ENCODE measurements around the gene RERE. TPM values are rescaled to one million over a fixed set of nuclear protein-coding genes. Genes with fewer than 3 reads are reported as not detected.
A peak's percentile ranks its signal among the peaks of the same experiment; 100 is the strongest.

RERE gene
- total RNA-seq, 1 donor from 2014 or later, result 252 TPM

DNA sequence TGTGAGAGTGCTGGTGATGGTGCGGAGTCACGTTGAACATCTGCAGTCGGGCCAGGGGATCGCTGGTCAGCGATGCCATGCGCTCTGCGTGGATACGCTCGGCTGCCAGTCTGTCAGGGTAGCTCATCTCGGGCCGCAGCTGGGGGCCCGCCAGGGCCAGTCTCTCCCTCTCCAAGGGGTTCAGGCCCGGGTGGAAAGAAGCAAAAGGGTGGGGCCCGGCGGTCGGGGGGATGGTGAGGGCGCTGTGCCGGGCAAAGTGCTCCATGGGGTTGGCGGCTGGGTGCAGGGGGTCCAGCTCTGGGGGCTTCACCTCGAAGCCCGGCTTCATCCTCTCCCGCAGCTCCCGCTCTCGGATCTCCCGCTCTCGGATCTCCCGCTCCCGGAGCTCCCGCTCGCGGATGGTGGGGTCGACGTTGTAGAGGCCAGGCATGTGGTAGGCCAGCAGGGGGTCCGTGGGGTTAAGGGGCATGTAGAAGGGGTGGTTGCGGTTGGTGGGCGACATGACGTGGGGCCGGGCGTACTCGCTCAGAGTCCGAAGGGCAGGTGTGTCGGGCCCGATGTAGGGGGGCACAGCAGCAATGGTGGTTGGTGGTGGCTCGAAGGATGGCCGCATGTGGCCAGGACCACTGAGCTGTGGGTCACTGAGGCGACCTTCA is 459.1 kb downstream of the RERE start:
- Mint-ChIP-seq H3K4me3 (ENCODE audit: unreplicated experiment) (no peak overlapping the region), H3K36me3 (ENCODE audit: unreplicated experiment) (peaks cover 5% of the 10 kb centered on the region), H3K27ac (ENCODE audit: unreplicated experiment) (peak overlapping the region; percentile 43), H3K27me3 (ENCODE audit: unreplicated experiment) (peaks cover 35% of the 10 kb centered on the region), H3K4me1 (ENCODE audit: low read depth, unreplicated experiment) (peaks cover 21% of the 10 kb centered on the region), H3K9me3 (ENCODE audit: unreplicated experiment) (peaks cover 32% of the 10 kb centered on the region)
- no peak for DNase-seq
- TF ChIP-seq CTCF (IDR thresholded peaks at IDR 0.05; ENCODE audit: partially characterized antibody, unreplicated experiment), result no peak

- H3K9me3 Mint-ChIP-seq (ENCODE audit: unreplicated experiment), result peaks cover 28% of the 10 kb centered on the region
- peaks cover 5% of the 10 kb centered on the region for H3K36me3 Mint-ChIP-seq (ENCODE audit: unreplicated experiment)
- DNase-seq, result no peak
- peak overlapping the region; percentile 43 for H3K27ac Mint-ChIP-seq (ENCODE audit: unreplicated experiment)
- TF ChIP-seq CTCF (IDR thresholded peaks at IDR 0.05; ENCODE audit: partially characterized antibody, unreplicated experiment), result no peak
- peaks cover 14% of the 10 kb centered on the region for H3K4me1 Mint-ChIP-seq (ENCODE audit: low read depth, unreplicated experiment)
- no peak overlapping the region for H3K4me3 Mint-ChIP-seq (ENCODE audit: unreplicated experiment)
- H3K27me3 Mint-ChIP-seq (ENCODE audit: unreplicated experiment), result peaks cover 35% of the 10 kb centered on the region
These were observed 459.9 kb downstream of the RERE start for GRCh38 chr1:8357329-8358101.

- peak overlapping the region; percentile 41 for H3K27ac Mint-ChIP-seq (ENCODE audit: unreplicated experiment)
- H3K9me3 Mint-ChIP-seq (ENCODE audit: unreplicated experiment), result peaks cover 25% of the 10 kb centered on the region
- no peak for TF ChIP-seq CTCF (IDR thresholded peaks at IDR 0.05; ENCODE audit: partially characterized antibody, unreplicated experiment)
- no peak for DNase-seq
- peaks cover 13% of the 10 kb centered on the region for H3K4me1 Mint-ChIP-seq (ENCODE audit: low read depth, unreplicated experiment)
- H3K27me3 Mint-ChIP-seq (ENCODE audit: unreplicated experiment), result peaks cover 39% of the 10 kb centered on the region
- H3K4me3 Mint-ChIP-seq (ENCODE audit: unreplicated experiment), result no peak overlapping the region
- H3K36me3 Mint-ChIP-seq (ENCODE audit: unreplicated experiment), result no peaks in the 10 kb centered on the region
These were observed 460.9 kb downstream of the RERE start for GRCh38 chr1:8356256-8357209.

GRCh38 chr1:8355439-8356255 is 461.8 kb downstream of the RERE start:
- Mint-ChIP-seq H3K4me3 (ENCODE audit: unreplicated experiment) (no peak overlapping the region), H3K4me1 (ENCODE audit: low read depth, unreplicated experiment) (peaks cover 10% of the 10 kb centered on the region), H3K27me3 (ENCODE audit: unreplicated experiment) (peaks cover 41% of the 10 kb centered on the region), H3K36me3 (ENCODE audit: unreplicated experiment) (no peaks in the 10 kb centered on the region), H3K9me3 (ENCODE audit: unreplicated experiment) (peaks cover 26% of the 10 kb centered on the region), H3K27ac (ENCODE audit: unreplicated experiment) (peak overlapping the region; percentile 52)
- TF ChIP-seq CTCF (IDR thresholded peaks at IDR 0.05; ENCODE audit: partially characterized antibody, unreplicated experiment), result no peak
- DNase-seq, result no peak

Measured in glutamatergic neuron (in vitro differentiated cells).